MM.1S (cell line): ENCODE data around the gene PTPRC.
A peak's percentile ranks its signal among the peaks of the same experiment; 100 is the strongest.

Source experiments
- DNase-seq: peaks from one replicate; pipeline ENCODE4 v3.0.0-alpha.2; 2015
- H2AFZ ChIP-seq: fragments of 300-600 bp; sonication (generic); 2 replicates; pipeline ENCODE4 v1.6.0; 2016; ENCODE audit warnings: antibody characterized with exemption, low read length
- H3F3A ChIP-seq: fragments of 300-600 bp; sonication (generic); 2 replicates; pipeline ENCODE4 v1.6.1; 2016; ENCODE audit warnings: mild to moderate bottlenecking, antibody characterized with exemption, low read length, moderate library complexity, mixed read lengths; ENCODE audit not compliant: insufficient read depth
- H3K27ac ChIP-seq: fragments of 300-600 bp; sonication (generic); 2 replicates; pipeline ENCODE4 v1.5.1; 2016; ENCODE audit warnings: mild to moderate bottlenecking, low read length
- H3K27me3 ChIP-seq: fragments of 300-600 bp; sonication (generic); replicated peaks from 2 replicates; pipeline ENCODE4 v1.6.0; 2016; ENCODE audit warnings: low read length; ENCODE audit not compliant: insufficient read depth
- H3K36me3 ChIP-seq: fragments of 300-600 bp; sonication (generic); replicated peaks from 2 replicates; pipeline ENCODE4 v1.6.1; 2016; ENCODE audit warnings: mild to moderate bottlenecking, low read length, mixed read lengths; ENCODE audit not compliant: insufficient read depth
- H3K4me1 ChIP-seq: fragments of 300-600 bp; sonication (generic); 2 replicates; pipeline ENCODE4 v1.6.1; 2016; ENCODE audit warnings: low read length, mixed read lengths
- H3K4me2 ChIP-seq: fragments of 300-600 bp; sonication (generic); 2 replicates; pipeline ENCODE4 v1.6.0; 2016; ENCODE audit warnings: low read depth, low read length
- H3K4me3 ChIP-seq: fragments of 300-600 bp; sonication (generic); 2 replicates; pipeline ENCODE4 v1.5.1; 2016; ENCODE audit warnings: low read length, mixed read lengths
- H3K79me2 ChIP-seq: fragments of 300-600 bp; sonication (generic); 2 replicates; pipeline ENCODE4 v1.6.1; 2016; ENCODE audit warnings: mixed run types, low read length, mixed read lengths
- H3K9ac ChIP-seq: fragments of 300-600 bp; sonication (generic); 2 replicates; pipeline ENCODE4 v1.6.1; 2016; ENCODE audit warnings: low read length, mixed read lengths
- H3K9me2 ChIP-seq: fragments of 300-600 bp; sonication (generic); replicated peaks from 2 replicates; pipeline ENCODE4 v1.6.1; 2016; ENCODE audit warnings: mild to moderate bottlenecking, low read length, mixed read lengths; ENCODE audit not compliant: insufficient read depth
- H3K9me3 ChIP-seq: fragments of 300-600 bp; sonication (generic); replicated peaks from 2 replicates; pipeline ENCODE4 v1.6.1; 2016; ENCODE audit warnings: mild to moderate bottlenecking, low read length, mixed read lengths; ENCODE audit not compliant: insufficient read depth
- H4K20me1 ChIP-seq: fragments of 300-600 bp; sonication (generic); 2 replicates; pipeline ENCODE4 v1.6.1; 2016; ENCODE audit warnings: mild to moderate bottlenecking, low read length, moderate library complexity, mixed read lengths; ENCODE audit not compliant: insufficient read depth
- EZH2 ChIP-seq: fragments of 300-600 bp; sonication (generic); optimal IDR thresholded peaks from 2 replicates; pipeline ENCODE3; 2017; ENCODE audit warnings: low read depth, mild to moderate bottlenecking, antibody characterized with exemption, low read length, mixed read lengths
- EZH2phosphoT487 ChIP-seq: fragments of 300-600 bp; sonication (generic); IDR thresholded peaks from 2 replicates; pipeline ENCODE4 v1.6.1; 2018; ENCODE audit warnings: antibody characterized with exemption, low read length
- TF ChIP-seq, protein P1 (sequence below): fragments of 300-600 bp; sonication (generic); IDR thresholded peaks from 2 replicates; pipeline ENCODE4 v1.5.1; 2016; ENCODE audit warnings: antibody characterized with exemption, low read length, mixed read lengths

Gene PTPRC

GRCh38 chr1:198667186-198667585, 28.3 kb downstream of the PTPRC start:
- no peak for DNase-seq
- H4K20me1 ChIP-seq: no peaks in the 10 kb centered on the region
- no peaks in the 10 kb centered on the region for H3K9me3 ChIP-seq
- no peak overlapping the region for H3K4me3 ChIP-seq
- no peak overlapping the region for H3K4me2 ChIP-seq
- peaks cover 42% of the 10 kb centered on the region for H3K4me1 ChIP-seq
- no peak for TF ChIP-seq EZH2phosphoT487
- TF ChIP-seq, protein P1, sequence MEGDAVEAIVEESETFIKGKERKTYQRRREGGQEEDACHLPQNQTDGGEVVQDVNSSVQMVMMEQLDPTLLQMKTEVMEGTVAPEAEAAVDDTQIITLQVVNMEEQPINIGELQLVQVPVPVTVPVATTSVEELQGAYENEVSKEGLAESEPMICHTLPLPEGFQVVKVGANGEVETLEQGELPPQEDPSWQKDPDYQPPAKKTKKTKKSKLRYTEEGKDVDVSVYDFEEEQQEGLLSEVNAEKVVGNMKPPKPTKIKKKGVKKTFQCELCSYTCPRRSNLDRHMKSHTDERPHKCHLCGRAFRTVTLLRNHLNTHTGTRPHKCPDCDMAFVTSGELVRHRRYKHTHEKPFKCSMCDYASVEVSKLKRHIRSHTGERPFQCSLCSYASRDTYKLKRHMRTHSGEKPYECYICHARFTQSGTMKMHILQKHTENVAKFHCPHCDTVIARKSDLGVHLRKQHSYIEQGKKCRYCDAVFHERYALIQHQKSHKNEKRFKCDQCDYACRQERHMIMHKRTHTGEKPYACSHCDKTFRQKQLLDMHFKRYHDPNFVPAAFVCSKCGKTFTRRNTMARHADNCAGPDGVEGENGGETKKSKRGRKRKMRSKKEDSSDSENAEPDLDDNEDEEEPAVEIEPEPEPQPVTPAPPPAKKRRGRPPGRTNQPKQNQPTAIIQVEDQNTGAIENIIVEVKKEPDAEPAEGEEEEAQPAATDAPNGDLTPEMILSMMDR: no peak
- H3K36me3 ChIP-seq: no peaks in the 10 kb centered on the region
- no peaks in the 10 kb centered on the region for H3K27me3 ChIP-seq
- H2AFZ ChIP-seq: no peak overlapping the region
- H3K27ac ChIP-seq: no peak overlapping the region
- no peak overlapping the region for H3K9ac ChIP-seq
- H3K9me2 ChIP-seq: no peaks in the 10 kb centered on the region
- no peaks in the 10 kb centered on the region for H3K79me2 ChIP-seq
- peaks cover 20% of the 10 kb centered on the region for H3F3A ChIP-seq

DNA sequence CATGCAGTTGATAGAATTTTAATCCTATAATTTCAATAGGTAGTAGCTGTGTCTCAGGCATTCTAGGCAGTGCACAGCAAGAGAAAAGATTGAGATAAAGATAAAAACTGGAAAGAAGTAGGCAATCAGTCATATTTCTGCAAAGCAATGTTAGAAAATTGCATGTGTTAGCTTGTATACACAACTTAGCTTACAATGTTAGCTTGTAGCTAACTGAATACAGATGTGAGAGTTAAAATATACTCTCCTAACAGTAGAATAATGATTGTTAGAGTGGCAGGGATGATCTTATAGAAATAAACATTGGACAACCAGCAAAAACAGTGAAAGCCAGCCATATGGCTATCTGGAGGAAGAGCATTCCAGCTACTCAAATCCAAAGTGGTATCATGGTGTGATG, 29.0 kb downstream of the PTPRC start:
- no peak overlapping the region for H3K27ac ChIP-seq
- H3F3A ChIP-seq: peaks cover 20% of the 10 kb centered on the region
- no peak overlapping the region for H3K4me2 ChIP-seq
- no peak overlapping the region for H3K9ac ChIP-seq
- H3K79me2 ChIP-seq: no peaks in the 10 kb centered on the region
- H3K27me3 ChIP-seq: no peaks in the 10 kb centered on the region
- no peak overlapping the region for H2AFZ ChIP-seq
- H4K20me1 ChIP-seq: no peaks in the 10 kb centered on the region
- no peaks in the 10 kb centered on the region for H3K9me3 ChIP-seq
- TF ChIP-seq, protein P1: no peak
- TF ChIP-seq EZH2 (no peak), EZH2phosphoT487 (no peak)
- peaks cover 42% of the 10 kb centered on the region for H3K4me1 ChIP-seq
- no peak overlapping the region for H3K4me3 ChIP-seq
- no peaks in the 10 kb centered on the region for H3K36me3 ChIP-seq
- H3K9me2 ChIP-seq: no peaks in the 10 kb centered on the region
- no peak for DNase-seq

DNA sequence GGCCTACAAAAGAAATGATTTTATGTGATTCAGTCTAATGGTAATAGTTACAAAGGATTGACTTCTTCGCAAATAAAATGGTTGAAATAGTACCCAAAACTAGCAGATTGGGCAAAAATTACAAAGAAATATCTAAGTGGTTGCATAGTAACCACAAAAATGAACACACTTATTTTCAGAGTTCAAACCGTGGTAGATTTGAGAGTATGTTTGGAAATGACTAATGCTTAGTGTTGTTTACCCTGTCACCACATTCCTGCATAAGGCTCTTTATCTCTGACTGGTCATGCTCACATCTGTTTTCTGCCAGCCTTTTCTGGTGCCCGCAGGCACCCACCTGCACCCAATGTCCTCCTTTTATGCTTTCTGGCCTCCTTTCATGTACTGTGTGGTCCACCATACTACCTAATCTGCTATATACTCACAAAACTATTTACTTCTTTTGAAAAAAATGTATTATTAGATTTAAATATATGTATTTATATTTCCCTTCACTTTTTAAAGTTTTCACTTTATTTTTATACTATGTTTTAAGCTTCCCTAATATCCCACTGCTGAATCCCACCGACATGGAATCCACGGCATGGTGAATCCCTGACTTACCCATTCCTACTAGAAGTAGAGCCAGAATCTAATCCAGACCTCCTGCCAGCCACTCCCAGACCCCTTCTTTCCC, 30.3 kb downstream of the PTPRC start:
- TF ChIP-seq EZH2 (no peak), EZH2phosphoT487 (no peak)
- TF ChIP-seq, protein P1: no peak
- peak; percentile 95 for DNase-seq
- Histone ChIP-seq H3K27me3 (no peaks in the 10 kb centered on the region), H3K79me2 (no peaks in the 10 kb centered on the region), H4K20me1 (no peaks in the 10 kb centered on the region), H3K4me1 (peaks cover 42% of the 10 kb centered on the region), H3F3A (peaks cover 20% of the 10 kb centered on the region), H3K4me3 (no peak overlapping the region), H3K27ac (peak overlapping the region; percentile 75), H3K36me3 (no peaks in the 10 kb centered on the region), H2AFZ (peak overlapping the region; percentile 20; the same call in 1 of the 2 replicates), H3K9me3 (no peaks in the 10 kb centered on the region), H3K4me2 (peak overlapping the region; percentile 42), H3K9me2 (no peaks in the 10 kb centered on the region), H3K9ac (no peak overlapping the region)
